ENCODE results near the gene VPS37D.
"Not testable (repeated sequence)": the region's sequence is repeated elsewhere in the genome, so short reads cannot be mapped to it uniquely, and the experiment has no call there.

The VPS37D gene

GRCh38 chr7:73667344-73668102, at the start of gene VPS37D:
Gene VPS37D, plus strand, starts transcription at chr7:73667831. Its CDS starts 128 bp downstream, at chr7:73667959.
- peak within 1 kb of the TSS; percentile 74 for H3K4me3 Mint-ChIP-seq
- H3K27me3 Mint-ChIP-seq (ENCODE audit: low read depth), result peaks cover 53% of the 10 kb centered on the region
- H3K36me3 Mint-ChIP-seq (ENCODE audit: low read depth), result no peaks in the 10 kb centered on the region
- H3K9me3 Mint-ChIP-seq, result peaks cover 5% of the 10 kb centered on the region
- peak within 1 kb of the TSS; percentile 10 for H3K27ac Mint-ChIP-seq
- peaks cover 9% of the 10 kb centered on the region for H3K4me1 Mint-ChIP-seq (ENCODE audit: low read depth)

GRCh38 chr7:73618538-73618937, 49.1 kb upstream of the VPS37D start:
- Mint-ChIP-seq H3K4me3 (no peak overlapping the region), H3K4me1 (ENCODE audit: low read depth) (no peaks in the 10 kb centered on the region), H3K27me3 (ENCODE audit: low read depth) (peaks cover 34% of the 10 kb centered on the region), H3K36me3 (ENCODE audit: low read depth) (no peaks in the 10 kb centered on the region), H3K9me3 (no peaks in the 10 kb centered on the region), H3K27ac (no peak overlapping the region)

DNA sequence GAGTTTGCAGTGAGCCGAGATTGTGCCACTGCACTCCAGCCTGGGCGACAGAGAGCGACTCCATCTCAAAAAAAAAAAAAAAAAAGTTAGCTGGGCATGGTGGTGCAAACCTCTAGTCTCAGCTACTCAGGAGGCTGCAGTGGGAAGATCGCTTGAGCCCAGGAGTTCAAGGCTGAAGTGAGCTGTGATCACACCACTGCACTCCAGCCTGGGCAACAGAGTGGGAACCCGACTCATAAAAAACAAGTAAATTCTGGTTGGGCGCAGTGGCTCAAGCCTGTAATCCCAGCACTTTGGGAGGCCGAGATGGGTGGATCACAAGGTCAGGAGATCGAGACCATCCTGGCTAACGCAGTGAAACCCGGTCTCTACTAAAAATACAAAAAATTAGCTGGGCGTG, 48.2 kb upstream of the VPS37D start:
- not testable (repeated sequence) for H3K27ac Mint-ChIP-seq; H3K4me3 Mint-ChIP-seq; H3K36me3 Mint-ChIP-seq (ENCODE audit: low read depth); H3K9me3 Mint-ChIP-seq; H3K4me1 Mint-ChIP-seq (ENCODE audit: low read depth)
- H3K27me3 Mint-ChIP-seq (ENCODE audit: low read depth), result peaks cover 35% of the 10 kb centered on the region

DNA sequence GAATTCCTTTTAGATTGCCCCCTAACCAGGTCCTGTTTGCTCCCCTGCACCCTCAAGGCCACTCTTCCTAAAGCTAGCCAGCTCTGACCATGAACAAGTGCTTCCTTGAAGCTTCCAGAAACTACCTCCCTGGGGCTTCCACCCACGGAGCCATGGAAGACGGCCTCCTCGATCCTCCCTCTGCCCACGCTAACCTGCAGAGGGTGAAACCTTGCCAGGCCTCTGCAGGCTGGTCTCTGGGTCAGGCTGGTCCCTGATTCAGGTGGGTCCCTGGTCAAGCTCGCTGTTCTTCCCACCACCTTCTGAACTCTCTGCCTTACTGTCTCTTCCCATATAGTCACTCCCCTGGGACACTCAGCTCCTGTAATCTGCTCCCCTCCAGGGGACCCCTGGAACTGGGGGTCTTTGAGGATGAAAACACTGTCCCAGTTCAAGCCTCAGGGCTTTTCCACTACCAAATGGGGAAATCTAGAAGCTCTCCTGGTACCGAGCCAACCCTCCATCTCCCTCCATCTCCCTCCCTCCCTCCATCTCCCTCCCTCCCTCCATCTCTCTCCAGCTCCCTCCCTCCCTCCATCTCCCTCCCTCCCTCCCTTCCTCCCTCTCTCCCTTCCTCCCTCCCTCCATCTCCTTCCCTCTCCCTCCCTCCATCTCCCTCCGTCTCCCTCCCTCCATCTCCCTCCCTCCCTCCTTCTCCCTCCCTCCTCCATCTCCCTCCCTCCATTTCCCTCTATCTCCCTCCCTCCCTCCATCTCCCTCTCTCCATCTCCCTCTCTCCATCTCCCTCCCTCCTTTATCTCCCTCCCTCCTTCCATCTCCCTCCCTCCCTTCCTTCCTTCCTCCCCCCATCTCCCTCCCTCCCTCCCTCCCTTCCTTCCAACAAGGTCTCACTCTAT, 46.2 kb upstream of the VPS37D start:
- Mint-ChIP-seq H3K27me3 (ENCODE audit: low read depth) (peaks cover 53% of the 10 kb centered on the region), H3K4me3 (no peak overlapping the region), H3K27ac (no peak overlapping the region), H3K4me1 (ENCODE audit: low read depth) (no peaks in the 10 kb centered on the region), H3K36me3 (ENCODE audit: low read depth) (no peaks in the 10 kb centered on the region), H3K9me3 (no peaks in the 10 kb centered on the region)

GRCh38 chr7:73622527-73622908, 45.1 kb upstream of the VPS37D start:
- no peak overlapping the region for H3K4me3 Mint-ChIP-seq

GRCh38 chr7:73622909-73623797, 44.5 kb upstream of the VPS37D start:
- Mint-ChIP-seq H3K9me3 (no peaks in the 10 kb centered on the region), H3K27me3 (ENCODE audit: low read depth) (peaks cover 66% of the 10 kb centered on the region), H3K4me1 (ENCODE audit: low read depth) (no peaks in the 10 kb centered on the region), H3K4me3 (no peak overlapping the region), H3K27ac (no peak overlapping the region), H3K36me3 (ENCODE audit: low read depth) (no peaks in the 10 kb centered on the region)

More at GRCh38 chr7:73622527-73622908, 45.1 kb upstream of the VPS37D start:
- Mint-ChIP-seq H3K27me3 (ENCODE audit: low read depth) (peaks cover 59% of the 10 kb centered on the region), H3K36me3 (ENCODE audit: low read depth) (no peaks in the 10 kb centered on the region), H3K9me3 (no peaks in the 10 kb centered on the region), H3K4me1 (ENCODE audit: low read depth) (no peaks in the 10 kb centered on the region), H3K27ac (no peak overlapping the region)

DNA sequence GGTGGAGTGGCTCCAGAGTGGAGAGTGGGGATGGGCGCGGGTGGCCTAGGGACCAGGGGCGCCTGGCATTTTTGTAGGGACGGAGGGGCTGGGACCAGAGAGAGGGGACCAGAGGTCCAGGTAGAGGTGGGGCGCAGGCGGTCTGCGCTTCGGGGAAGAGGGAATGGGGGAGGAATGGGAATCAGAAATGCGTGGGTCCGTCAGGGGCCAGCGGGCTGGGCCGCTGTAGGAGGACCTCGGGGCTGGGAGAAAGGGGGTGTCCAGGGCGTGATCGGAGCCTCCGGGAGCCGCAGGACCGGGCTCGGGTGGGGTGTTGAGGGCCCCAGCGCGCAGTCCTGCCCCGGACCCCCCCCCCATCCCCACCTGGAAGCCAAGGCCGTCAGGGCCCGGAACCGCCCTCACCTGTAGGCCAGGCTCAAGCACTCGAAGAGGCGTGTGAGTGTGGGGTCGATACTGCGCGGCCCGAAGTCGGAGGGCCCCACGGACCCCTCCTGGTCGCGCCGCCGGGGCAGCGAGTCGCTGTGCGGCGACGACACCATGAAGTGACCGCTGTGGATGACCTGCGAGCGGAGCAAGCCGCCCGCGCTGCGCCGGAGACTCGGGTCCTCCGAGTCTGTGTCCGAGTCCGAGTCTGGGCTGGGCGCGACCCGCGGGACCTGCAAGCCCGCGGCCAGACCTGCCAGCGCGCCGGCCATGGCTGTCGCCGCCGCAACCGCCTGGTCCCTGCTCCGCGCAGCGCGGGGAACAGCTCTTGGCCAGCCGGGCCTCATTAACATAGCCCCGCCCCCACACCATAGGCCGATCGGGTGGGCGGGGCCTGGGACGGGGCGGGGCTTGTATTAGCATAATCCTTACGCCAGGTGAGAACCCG, 43.6 kb upstream of the VPS37D start, which contains the start of gene MLXIPL:
Gene MLXIPL, minus strand, starts transcription at position 725 of the 871 bp plus-strand sequence. Its CDS starts 30 bp downstream, at position 695.
- peaks cover 75% of the 10 kb centered on the region for H3K27me3 Mint-ChIP-seq (ENCODE audit: low read depth)
- H3K27ac Mint-ChIP-seq, result no peak within 1 kb of the TSS
- no peaks in the 10 kb centered on the region for H3K9me3 Mint-ChIP-seq
- H3K4me3 Mint-ChIP-seq, result no peak within 1 kb of the TSS
- no peaks in the 10 kb centered on the region for H3K36me3 Mint-ChIP-seq (ENCODE audit: low read depth)
- H3K4me1 Mint-ChIP-seq (ENCODE audit: low read depth), result no peaks in the 10 kb centered on the region

DNA sequence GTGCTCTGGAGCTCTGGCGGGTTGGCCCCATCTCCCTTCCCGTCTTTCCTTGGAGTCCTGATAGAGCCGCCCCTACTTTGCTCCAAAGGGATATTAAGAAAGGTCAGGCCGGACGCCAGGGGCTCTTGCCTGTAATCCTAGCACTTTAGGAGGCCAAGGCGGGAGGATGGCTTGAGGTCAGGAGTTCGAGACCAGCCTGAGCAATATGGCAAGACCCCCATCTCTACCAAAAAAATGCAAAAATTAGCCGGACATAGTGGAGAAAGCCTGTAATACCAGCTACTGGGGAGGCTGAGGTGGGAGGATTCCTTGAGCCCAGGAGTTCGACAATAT, 43.0 kb upstream of the VPS37D start:
- H3K4me1 Mint-ChIP-seq (ENCODE audit: low read depth), result no peaks in the 10 kb centered on the region
- no peaks in the 10 kb centered on the region for H3K36me3 Mint-ChIP-seq (ENCODE audit: low read depth)
- H3K27me3 Mint-ChIP-seq (ENCODE audit: low read depth), result peaks cover 76% of the 10 kb centered on the region
- H3K9me3 Mint-ChIP-seq, result no peaks in the 10 kb centered on the region
- no peak overlapping the region for H3K27ac Mint-ChIP-seq
- H3K4me3 Mint-ChIP-seq, result no peak overlapping the region

DNA sequence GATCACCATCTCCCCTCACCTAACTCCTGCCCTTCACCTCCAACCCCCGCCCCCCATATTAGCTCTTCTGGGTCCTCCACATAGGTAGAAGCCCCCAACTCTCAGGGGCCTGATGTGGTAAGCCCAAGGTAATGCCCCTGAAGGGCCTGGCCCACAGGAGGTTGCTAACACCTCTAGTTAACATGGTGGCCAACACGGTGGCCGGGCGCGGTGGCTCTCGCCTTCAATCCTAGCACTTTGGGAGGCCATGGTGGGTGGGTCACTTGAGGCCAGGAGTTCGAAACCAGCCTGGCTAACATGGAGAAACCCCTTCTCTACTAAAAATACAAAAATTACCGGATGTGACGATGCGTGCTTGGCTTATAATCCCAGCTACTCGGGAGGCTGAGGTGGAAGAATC, 42.4 kb upstream of the VPS37D start:
- no peak overlapping the region for H3K4me3 Mint-ChIP-seq
- H3K27ac Mint-ChIP-seq, result no peak overlapping the region
- no peaks in the 10 kb centered on the region for H3K9me3 Mint-ChIP-seq
- H3K36me3 Mint-ChIP-seq (ENCODE audit: low read depth), result no peaks in the 10 kb centered on the region
- peaks cover 69% of the 10 kb centered on the region for H3K27me3 Mint-ChIP-seq (ENCODE audit: low read depth)
- no peaks in the 10 kb centered on the region for H3K4me1 Mint-ChIP-seq (ENCODE audit: low read depth)

DNA sequence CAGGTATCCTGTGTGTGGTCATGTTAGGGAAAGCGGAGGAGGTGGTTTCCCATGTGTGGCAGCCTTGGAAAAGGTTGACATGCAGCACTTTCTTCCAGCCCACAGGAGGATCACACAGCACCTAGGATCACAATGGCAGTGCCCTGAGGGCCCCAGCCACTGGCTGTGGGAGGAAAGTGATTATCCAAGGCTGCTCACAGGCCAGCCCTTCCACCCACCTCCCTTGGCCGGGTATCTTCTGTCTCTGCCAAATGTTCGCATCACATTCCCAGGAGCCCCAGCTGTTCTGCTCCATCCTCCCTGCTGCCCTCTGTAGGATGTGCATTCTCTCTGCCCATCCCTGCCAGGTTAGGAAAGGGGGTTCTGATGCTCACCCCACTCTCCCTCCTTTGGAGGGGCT, 40.8 kb upstream of the VPS37D start:
- H3K36me3 Mint-ChIP-seq (ENCODE audit: low read depth), result no peaks in the 10 kb centered on the region
- no peaks in the 10 kb centered on the region for H3K4me1 Mint-ChIP-seq (ENCODE audit: low read depth)
- H3K27me3 Mint-ChIP-seq (ENCODE audit: low read depth), result peaks cover 66% of the 10 kb centered on the region
- H3K9me3 Mint-ChIP-seq, result no peaks in the 10 kb centered on the region
- H3K27ac Mint-ChIP-seq, result no peak overlapping the region
- no peak overlapping the region for H3K4me3 Mint-ChIP-seq

DNA sequence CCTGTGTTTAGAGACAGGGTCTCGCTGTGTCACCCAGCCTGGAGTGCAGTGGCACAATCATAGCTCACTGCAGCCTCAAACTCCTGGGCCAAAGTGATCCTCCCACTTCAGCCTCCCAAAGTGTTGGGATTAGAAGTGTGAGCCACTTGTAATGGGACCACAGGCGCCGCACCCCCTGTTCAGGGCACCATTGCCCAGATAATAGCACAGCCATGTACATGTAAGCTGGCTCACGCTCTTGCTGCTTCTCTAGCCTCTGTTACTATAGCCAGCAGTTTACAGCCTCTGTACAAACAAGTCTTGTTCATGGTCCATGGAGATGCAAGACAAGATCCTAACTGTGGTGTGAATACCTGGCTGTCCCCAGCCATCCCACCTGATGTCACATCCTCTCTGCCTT, 39.1 kb upstream of the VPS37D start:
- H3K27me3 Mint-ChIP-seq (ENCODE audit: low read depth), result peaks cover 56% of the 10 kb centered on the region

GRCh38 chr7:73631558-73631957, 36.1 kb upstream of the VPS37D start:
- H3K4me3 Mint-ChIP-seq, result no peak overlapping the region
- H3K36me3 Mint-ChIP-seq (ENCODE audit: low read depth), result no peaks in the 10 kb centered on the region
- no peaks in the 10 kb centered on the region for H3K4me1 Mint-ChIP-seq (ENCODE audit: low read depth)
- H3K27me3 Mint-ChIP-seq (ENCODE audit: low read depth), result peaks cover 31% of the 10 kb centered on the region
- H3K9me3 Mint-ChIP-seq, result no peaks in the 10 kb centered on the region
- no peak overlapping the region for H3K27ac Mint-ChIP-seq

More for the DNA sequence above, 39.1 kb upstream of the VPS37D start:
- no peak overlapping the region for H3K4me3 Mint-ChIP-seq
- H3K4me1 Mint-ChIP-seq (ENCODE audit: low read depth), result no peaks in the 10 kb centered on the region
- H3K27ac Mint-ChIP-seq, result no peak overlapping the region
- H3K36me3 Mint-ChIP-seq (ENCODE audit: low read depth), result no peaks in the 10 kb centered on the region
- H3K9me3 Mint-ChIP-seq, result no peaks in the 10 kb centered on the region

- no peaks in the 10 kb centered on the region for H3K9me3 Mint-ChIP-seq
- H3K4me3 Mint-ChIP-seq, result no peak overlapping the region
- no peak overlapping the region for H3K27ac Mint-ChIP-seq
- H3K27me3 Mint-ChIP-seq (ENCODE audit: low read depth), result peaks cover 18% of the 10 kb centered on the region
- H3K4me1 Mint-ChIP-seq (ENCODE audit: low read depth), result no peaks in the 10 kb centered on the region
- H3K36me3 Mint-ChIP-seq (ENCODE audit: low read depth), result no peaks in the 10 kb centered on the region
Measured at GRCh38 chr7:73633323-73633722, 34.3 kb upstream of the VPS37D start.

All from T-helper 1 cell treated with Interleukin-12 subunit alpha and Interleukin-12 subunit beta and Interleukin-4 antibody, amounts not matched to agents 30 μg/mL and 1 μg/mL, for 36 hours (primary cell).